Measurements from ENCODE around the gene ZFPM1.

GRCh38 chr16:88540346-88540977 is 87.4 kb downstream of the ZFPM1 start:
- TF ChIP-seq CTCF (conservative IDR thresholded peaks at IDR 0.05): no peak
- no peak for TF ChIP-seq ZFX (IDR thresholded peaks at IDR 0.05)
